Heart left ventricle (tissue), 16 donors: ENCODE data around the gene SELENOP. TPM values are rescaled to one million over a fixed set of nuclear protein-coding genes. Genes with fewer than 3 reads are reported as not detected.

Source experiments
- ATAC-seq, 4 donors: fragments of 200-7000 bp; cut with Tn5 transposase; one replicate each; pipeline ENCODE4 v1.9.1; 2020 to 2022; ENCODE audit warnings: moderate library complexity in 4 of 4, mild to moderate bottlenecking in 3 of 4, moderate number of reproducible peaks in 1 of 4
- DNase-seq, 5 donors: peaks; one replicate each; pipeline ENCODE4 v3.0.0-alpha.2; 2020
- H3K27ac ChIP-seq, 12 donors: fragments of 200-600 bp; sonication (generic) in 4 of 12; one replicate each; pipeline versions ENCODE4 v1.5.0 to v1.8.0; 2016 to 2022; ENCODE audit warnings: mild to moderate bottlenecking in 2 of 12
- H3K27me3 ChIP-seq, 9 donors: fragments of 200-600 bp; sonication (generic) in 2 of 9; one replicate each; pipeline versions ENCODE4 v1.5.1 to v1.8.0; 2016 to 2022; ENCODE audit warnings: mild to moderate bottlenecking in 3 of 9
- H3K36me3 ChIP-seq, 9 donors: fragments of 200-600 bp; sonication (generic) in 2 of 9; one replicate each; pipeline versions ENCODE4 v1.5.0 to v1.8.0; 2018 to 2022; ENCODE audit warnings: mild to moderate bottlenecking in 2 of 9
- H3K4me1 ChIP-seq, 12 donors: fragments of 200-600 bp; sonication (generic) in 4 of 12; one replicate each; pipeline versions ENCODE4 v1.5.0 to v1.8.0; 2016 to 2022; ENCODE audit warnings: mild to moderate bottlenecking in 3 of 12
- H3K4me3 ChIP-seq, 12 donors: fragments of 200-600 bp; sonication (generic) in 4 of 12; one replicate each; pipeline versions ENCODE4 v1.5.0 to v1.8.0; 2017 to 2022; ENCODE audit warnings: mild to moderate bottlenecking in 9 of 12, moderate library complexity in 4 of 12
- H3K9me3 ChIP-seq, 12 donors: fragments of 200-600 bp; sonication (generic) in 4 of 12; one replicate each; pipeline versions ENCODE4 v1.5.0 to v1.8.0; 2016 to 2022; ENCODE audit warnings: mild to moderate bottlenecking in 1 of 12
- POLR2A ChIP-seq, 2 donors: fragments of 450-650 bp; IDR thresholded peaks; one replicate each; pipeline ENCODE4 v1.6.1; 2017; ENCODE audit warnings: antibody characterized with exemption in 2 of 2, mild to moderate bottlenecking in 2 of 2, moderate library complexity in 2 of 2
- WGBS, 4 donors: extraction: QIAGEN DNeasy Blood & Tissue Kit in 2 of 4; methylation state at CpG; one replicate each; pipeline versions ENCODE4 v1.1.5 to v1.1.7; 2013 to 2018; 5-methylcytosine and 5-hydroxymethylcytosine counted together
- intact Hi-C, 10 donors: fragments of 100-400 bp; cut with DNase I; formaldehyde crosslinking; loops; one replicate each; pipeline versions ENCODE4 v1.11.1 to v1.14.2; 2022
- polyA plus RNA-seq, 2 donors: library from polyadenylated mRNA; stranded (reverse); fragments of 200-250 nt; gene quantifications; one replicate each; pipeline ENCODE4 v1.2.3, GENCODE V29; 2013
- total RNA-seq, 9 donors: library from RNA; depleted of rRNA in 2 of 9; stranded (reverse); fragments of >200 nt in 2 of 9; fragmentation: NEBNext Ultra II Directional in 3 of 9; extraction: Animal tissue kit (Norgen Biotek cat#: 25700) in 3 of 9; gene quantifications; one replicate each; pipeline versions ENCODE4 v1.1.0 to v1.2.4, GENCODE V29; 2016 to 2023
- TF ChIP-seq, protein P1 (sequence below), 12 donors: fragments of 200-600 bp; sonication (generic) in 4 of 12; IDR thresholded peaks; one replicate each; pipeline versions ENCODE4 v1.5.0 to v1.8.0; 2018 to 2022; ENCODE audit warnings: antibody characterized with exemption in 12 of 12, mild to moderate bottlenecking in 5 of 12
- donor health status: ischemic (EF 13 %, LVEDD 7.1; RV severe dilation, severe dysfunction).
- donor health status: healthy with polysubstance abuse.
- donor health status: DM: no; HTN: yes; CAD: no.
- donor health status: DM: no; HTN: no; CAD: no.
- donor health status: ischemic (EF 25% LVEDD 6.9; RV normal size, moderate dysfunction).
- donor health status: ischemic (EF 25% LVEDD 5.7; RV mildly dilated, moderate dysfunction).
- donor health status: healthy.
- donor health status: DM: yes; HTN: yes; CAD: no.
- donor health status: ischemic (EF 35%, LVEDD 5.7; RV mildly dilated, moderate dysfunction).
- donor health status: nonischemic (EF 11% LVEDD 7.7; RV severe dilation, severe dysfunction).
- donor health status: DM: yes; HTN: yes; CAD: no.
- donor health status: PGD.
- donor health status: ischemic (EF 29% LVEDD 5.4; RV normal size, mild dysfunction).
- donor health status: nonischemic (EF 23%, LVEDD 6.1; RV moderate dilation, normal function).

SELENOP gene
- total and polyA plus RNA-seq, 11 donors, result 53.3 to 547 (median 194) TPM

DNA sequence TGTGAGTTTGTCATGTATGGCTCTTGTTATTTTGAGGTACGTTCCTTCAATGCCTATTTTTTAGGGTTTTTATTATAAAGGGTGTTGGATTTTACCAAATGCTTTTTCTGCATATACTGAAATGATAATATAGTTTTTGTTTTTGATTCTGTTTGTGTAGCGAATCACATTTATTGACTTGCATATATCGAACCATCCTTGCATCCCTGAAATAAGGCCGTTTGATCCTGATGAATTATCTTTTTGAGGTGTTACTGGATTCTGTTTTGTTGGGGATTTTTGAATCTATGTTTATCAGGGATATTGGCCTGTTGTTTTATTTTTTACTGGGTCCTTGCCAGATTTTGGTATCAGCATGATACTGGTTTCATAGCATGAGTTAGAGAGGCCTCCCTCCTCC is 25.9 kb downstream of the SELENOP start:
- peaks cover 0 to 52% (median 28%) of the 10 kb centered on the region in 12 donors for H3K9me3 ChIP-seq
- intact Hi-C loops, result no loop called here

DNA sequence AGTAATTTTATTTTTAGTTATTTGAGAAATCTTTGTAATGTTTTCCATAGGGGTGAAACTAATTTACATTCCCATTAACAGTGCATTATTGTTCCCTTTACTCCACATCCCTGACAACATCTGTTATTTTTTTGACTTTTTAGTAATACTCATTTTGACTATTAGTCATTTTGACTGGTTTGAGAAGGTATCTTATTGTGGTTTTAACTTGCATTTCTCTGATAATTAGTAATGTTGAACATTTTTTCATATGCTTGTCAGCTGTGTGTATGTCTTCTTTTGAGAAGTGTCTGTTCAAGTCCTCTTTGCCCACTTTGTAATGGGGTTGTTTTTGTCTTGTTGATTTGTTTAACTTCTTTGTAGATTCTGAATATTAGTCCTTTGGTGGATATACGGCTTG is 27.6 kb downstream of the SELENOP start:
- no peak overlapping the region for H3K4me3 ChIP-seq
- no peaks in the 10 kb centered on the region for H3K36me3 ChIP-seq
- WGBS, 4 donors, result 82 to 94% (median 91%) methylated on average over 1 of the region's 1 CpG
- DNase-seq, result no peak
- no peaks in the 10 kb centered on the region for H3K27me3 ChIP-seq
- intact Hi-C loops, result no loop called here
- H3K9me3 ChIP-seq, result peaks cover 0 to 52% (median 28%) of the 10 kb centered on the region in 12 donors
- ATAC-seq, result no peak
- TF ChIP-seq POLR2A (IDR thresholded peaks at IDR 0.05), result no peak
- TF ChIP-seq, protein P1, sequence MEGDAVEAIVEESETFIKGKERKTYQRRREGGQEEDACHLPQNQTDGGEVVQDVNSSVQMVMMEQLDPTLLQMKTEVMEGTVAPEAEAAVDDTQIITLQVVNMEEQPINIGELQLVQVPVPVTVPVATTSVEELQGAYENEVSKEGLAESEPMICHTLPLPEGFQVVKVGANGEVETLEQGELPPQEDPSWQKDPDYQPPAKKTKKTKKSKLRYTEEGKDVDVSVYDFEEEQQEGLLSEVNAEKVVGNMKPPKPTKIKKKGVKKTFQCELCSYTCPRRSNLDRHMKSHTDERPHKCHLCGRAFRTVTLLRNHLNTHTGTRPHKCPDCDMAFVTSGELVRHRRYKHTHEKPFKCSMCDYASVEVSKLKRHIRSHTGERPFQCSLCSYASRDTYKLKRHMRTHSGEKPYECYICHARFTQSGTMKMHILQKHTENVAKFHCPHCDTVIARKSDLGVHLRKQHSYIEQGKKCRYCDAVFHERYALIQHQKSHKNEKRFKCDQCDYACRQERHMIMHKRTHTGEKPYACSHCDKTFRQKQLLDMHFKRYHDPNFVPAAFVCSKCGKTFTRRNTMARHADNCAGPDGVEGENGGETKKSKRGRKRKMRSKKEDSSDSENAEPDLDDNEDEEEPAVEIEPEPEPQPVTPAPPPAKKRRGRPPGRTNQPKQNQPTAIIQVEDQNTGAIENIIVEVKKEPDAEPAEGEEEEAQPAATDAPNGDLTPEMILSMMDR (IDR thresholded peaks at IDR 0.05), result no peak
- H3K4me1 ChIP-seq, result no peaks in the 10 kb centered on the region
- H3K27ac ChIP-seq, result no peak overlapping the region

More for the DNA sequence above, 25.9 kb downstream of the SELENOP start:
- WGBS, 4 donors, result 91 to 94% (median 92%) methylated on average over 4 of the region's 4 CpGs
- TF ChIP-seq, protein P1 (IDR thresholded peaks at IDR 0.05), result no peak
- TF ChIP-seq POLR2A (IDR thresholded peaks at IDR 0.05), result no peak
- no peaks in the 10 kb centered on the region for H3K4me1 ChIP-seq
- ATAC-seq, result no peak
- no peak overlapping the region for H3K27ac ChIP-seq
- H3K36me3 ChIP-seq, result no peaks in the 10 kb centered on the region
- H3K27me3 ChIP-seq, result no peaks in the 10 kb centered on the region
- no peak overlapping the region for H3K4me3 ChIP-seq
- DNase-seq, result no peak

DNA sequence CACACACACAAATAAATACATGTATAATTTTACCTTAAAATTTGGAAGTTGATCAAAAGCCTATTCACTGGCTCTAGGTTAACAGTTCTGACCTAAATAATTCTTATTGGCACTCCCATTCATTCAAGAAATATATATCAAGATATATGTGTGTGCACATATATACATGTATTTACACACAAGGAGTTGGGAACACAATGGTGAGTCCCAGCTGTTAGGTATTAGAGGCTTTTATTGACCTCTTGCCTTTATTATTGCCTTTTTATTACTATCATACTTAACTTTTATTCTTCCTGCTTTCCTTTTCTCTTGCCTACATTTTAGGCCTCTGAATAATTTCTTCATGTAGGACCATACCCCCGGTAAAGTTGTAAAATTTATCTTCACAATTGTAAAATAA is 30.1 kb downstream of the SELENOP start:
- ATAC-seq, result no peak
- TF ChIP-seq, protein P1 (IDR thresholded peaks at IDR 0.05), result no peak
- TF ChIP-seq POLR2A (IDR thresholded peaks at IDR 0.05), result no peak
- no peaks in the 10 kb centered on the region for H3K4me1 ChIP-seq
- H3K27me3 ChIP-seq, result no peaks in the 10 kb centered on the region
- H3K27ac ChIP-seq, result no peak overlapping the region
- 83 to 93% (median 89%) methylated on average over 1 of the region's 1 CpG for WGBS, 4 donors
- DNase-seq, result no peak
- H3K4me3 ChIP-seq, result no peak overlapping the region
- no peaks in the 10 kb centered on the region for H3K36me3 ChIP-seq
- H3K9me3 ChIP-seq, result peaks cover 0 to 26% (median 11%) of the 10 kb centered on the region in 12 donors
- intact Hi-C loops, result no loop called here

DNA sequence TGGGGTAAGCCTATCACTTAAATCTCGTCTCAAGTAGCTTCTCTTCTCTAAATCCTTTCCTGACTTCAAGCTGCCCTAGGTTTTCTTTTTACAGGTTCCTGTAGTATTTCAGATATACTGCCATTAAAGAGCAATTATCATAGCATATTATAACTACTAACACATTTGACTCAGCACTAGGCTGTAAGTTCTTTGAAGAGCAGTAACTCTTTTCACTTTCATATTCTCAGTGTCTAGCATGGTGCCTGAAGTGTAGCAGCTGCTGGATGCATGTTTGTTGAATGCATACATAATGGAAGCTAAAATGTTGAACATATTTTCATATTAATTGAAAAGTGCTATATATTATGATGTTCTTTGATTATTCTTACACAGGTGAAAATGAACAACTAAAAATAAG is 32.6 kb downstream of the SELENOP start:
- intact Hi-C loops, result loop anchor here in 3 of 10 donors (10.0 kb wide), 1 partner anchor 106 kb away; no protein-coding TSS in a partner anchor
- H3K27me3 ChIP-seq, result no peaks in the 10 kb centered on the region
- WGBS, 4 donors, result 86 to 91% (median 86%) methylated on average over 1 of the region's 1 CpG
- TF ChIP-seq, protein P1 (IDR thresholded peaks at IDR 0.05), result no peak
- no peak for TF ChIP-seq POLR2A (IDR thresholded peaks at IDR 0.05)
- DNase-seq, result no peak
- H3K27ac ChIP-seq, result no peak overlapping the region
- H3K9me3 ChIP-seq, result peaks cover 0 to 1% (median 0%) of the 10 kb centered on the region in 12 donors
- H3K4me3 ChIP-seq, result no peak overlapping the region
- ATAC-seq, result no peak
- no peaks in the 10 kb centered on the region for H3K36me3 ChIP-seq
- no peaks in the 10 kb centered on the region for H3K4me1 ChIP-seq
